Mucosa of descending colon (tissue), 3 donors: ENCODE measurements around the gene JDP2. TPM values are rescaled to one million over a fixed set of nuclear protein-coding genes. Genes with fewer than 3 reads are reported as not detected.
A peak's percentile ranks its signal among the peaks of the same experiment; 100 is the strongest.

Experiments used
- ATAC-seq: fragments of 200-7000 bp; cut with Tn5 transposase; one replicate; pipeline ENCODE4 v1.9.1; 2020; ENCODE audit warnings: mild to moderate bottlenecking, moderate library complexity
- DNase-seq, 3 donors: peaks; one replicate each; pipeline ENCODE4 v3.0.0-alpha.2; 2020
- H3K36me3 ChIP-seq: fragments of 200-600 bp; one replicate; pipeline ENCODE4 v1.8.0; 2021; ENCODE audit warnings: low read depth, mild to moderate bottlenecking
- H3K4me1 ChIP-seq: fragments of 200-600 bp; one replicate; pipeline ENCODE4 v1.8.0; 2021; ENCODE audit warnings: low read depth, mild to moderate bottlenecking
- H3K4me3 ChIP-seq: fragments of 200-600 bp; one replicate; pipeline ENCODE4 v1.8.0; 2021; ENCODE audit warnings: mild to moderate bottlenecking
- H3K9me3 ChIP-seq: fragments of 200-600 bp; one replicate; pipeline ENCODE4 v1.8.0; 2021; ENCODE audit warnings: mild to moderate bottlenecking
- intact Hi-C, 2 donors: fragments of 100-400 bp; cut with DNase I in 1 of 2; cut with micrococcal nuclease in 1 of 2; formaldehyde crosslinking; loops; one replicate each; pipeline versions ENCODE4 v1.11.0 to v1.11.1; 2022; cut with DNase I, micrococcal nuclease
- total RNA-seq, 3 donors: library from RNA; stranded (reverse); fragmentation: NEBNext Ultra II Directional in 2 of 3; extraction: Animal tissue kit (Norgen Biotek cat#: 25700) in 2 of 3; gene quantifications; one replicate each; pipeline versions ENCODE4 v1.2.1 to v1.2.4, GENCODE V29; 2021 to 2023
- TF ChIP-seq, protein P1 (sequence below): fragments of 200-600 bp; IDR thresholded peaks from one replicate; pipeline ENCODE4 v1.8.0; 2022; ENCODE audit warnings: antibody characterized with exemption, mild to moderate bottlenecking
- donor health status: DM: no; HTN: no; CAD: no; lungs with moderate emphysema.
- donor health status: DM: no; HTN: no; CAD: no.
- donor health status: DM: no; HTN: yes; CAD: no.

Gene JDP2
- total RNA-seq, 3 donors from 2014 or later = 17.7 to 48.0 (median 29.0) TPM

DNA sequence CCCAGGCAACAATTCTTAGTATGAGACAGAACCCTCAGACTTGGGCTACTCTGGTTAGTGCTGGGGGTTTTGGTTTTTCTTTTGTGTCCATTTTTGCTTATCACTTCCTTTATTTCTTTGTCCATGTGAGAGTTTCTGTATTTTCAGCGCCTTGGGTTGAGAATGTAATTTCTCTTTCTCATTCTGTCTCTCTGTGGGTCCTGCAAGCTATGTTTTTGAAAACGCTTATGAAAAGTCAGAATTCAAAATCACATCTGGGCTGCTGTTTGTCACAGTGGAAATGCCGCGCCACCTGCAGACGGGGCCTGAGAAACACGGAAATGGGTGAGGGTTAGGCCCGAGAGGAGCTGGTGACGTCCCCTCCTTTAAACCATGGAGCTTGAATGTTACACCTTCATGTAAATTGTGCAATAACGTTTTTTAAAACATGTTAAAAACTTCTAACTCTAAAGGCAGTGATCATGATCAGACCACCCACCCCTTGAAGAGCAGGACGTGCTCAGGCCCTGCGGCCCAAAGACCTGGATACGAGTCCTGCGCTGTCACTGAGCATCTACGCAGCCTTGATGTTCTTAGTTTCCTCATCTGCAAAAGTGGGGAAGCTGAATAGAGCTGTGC, 26.1 kb downstream of the JDP2 start:
- intact Hi-C loops = no loop called here
- TF ChIP-seq, protein P1, sequence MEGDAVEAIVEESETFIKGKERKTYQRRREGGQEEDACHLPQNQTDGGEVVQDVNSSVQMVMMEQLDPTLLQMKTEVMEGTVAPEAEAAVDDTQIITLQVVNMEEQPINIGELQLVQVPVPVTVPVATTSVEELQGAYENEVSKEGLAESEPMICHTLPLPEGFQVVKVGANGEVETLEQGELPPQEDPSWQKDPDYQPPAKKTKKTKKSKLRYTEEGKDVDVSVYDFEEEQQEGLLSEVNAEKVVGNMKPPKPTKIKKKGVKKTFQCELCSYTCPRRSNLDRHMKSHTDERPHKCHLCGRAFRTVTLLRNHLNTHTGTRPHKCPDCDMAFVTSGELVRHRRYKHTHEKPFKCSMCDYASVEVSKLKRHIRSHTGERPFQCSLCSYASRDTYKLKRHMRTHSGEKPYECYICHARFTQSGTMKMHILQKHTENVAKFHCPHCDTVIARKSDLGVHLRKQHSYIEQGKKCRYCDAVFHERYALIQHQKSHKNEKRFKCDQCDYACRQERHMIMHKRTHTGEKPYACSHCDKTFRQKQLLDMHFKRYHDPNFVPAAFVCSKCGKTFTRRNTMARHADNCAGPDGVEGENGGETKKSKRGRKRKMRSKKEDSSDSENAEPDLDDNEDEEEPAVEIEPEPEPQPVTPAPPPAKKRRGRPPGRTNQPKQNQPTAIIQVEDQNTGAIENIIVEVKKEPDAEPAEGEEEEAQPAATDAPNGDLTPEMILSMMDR = no peak
- H3K36me3 ChIP-seq = no peaks in the 10 kb centered on the region
- H3K4me3 ChIP-seq = no peak overlapping the region
- ATAC-seq (no peak), DNase-seq (no peak)
- H3K9me3 ChIP-seq = no peaks in the 10 kb centered on the region
- H3K4me1 ChIP-seq = peaks cover 55% of the 10 kb centered on the region

DNA sequence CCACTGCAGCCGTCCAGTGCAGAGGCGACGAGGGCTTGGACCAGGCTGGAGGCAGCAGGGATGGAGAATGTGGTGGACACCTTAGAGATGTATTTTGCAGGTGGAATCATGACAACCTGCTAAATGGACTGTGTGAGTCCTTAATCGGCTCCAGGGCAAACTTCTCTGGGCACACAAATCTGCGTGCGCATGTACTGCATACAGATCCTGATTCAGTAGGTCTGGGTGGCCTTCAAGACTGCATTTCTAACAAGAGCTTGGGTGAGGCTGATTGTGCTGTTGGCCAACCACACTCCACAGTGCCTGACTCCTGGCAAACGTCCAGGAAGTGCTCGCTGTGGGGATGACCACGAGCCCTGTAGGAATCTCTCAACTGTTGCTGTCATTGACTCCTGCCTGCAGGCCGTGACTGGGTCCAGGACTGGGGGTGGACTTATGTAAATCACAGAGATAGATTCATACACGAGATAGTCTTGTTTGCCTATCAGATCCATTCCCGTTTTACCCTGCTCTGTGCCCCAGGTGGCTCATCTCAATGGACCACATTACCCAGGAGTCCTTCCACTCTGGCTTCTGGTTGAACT, 27.2 kb downstream of the JDP2 start:
- Histone ChIP-seq H3K9me3 (no peaks in the 10 kb centered on the region), H3K36me3 (no peaks in the 10 kb centered on the region), H3K4me1 (peaks cover 46% of the 10 kb centered on the region), H3K4me3 (no peak overlapping the region)
- TF ChIP-seq, protein P1 = no peak
- no peak for ATAC-seq
- intact Hi-C loops = no loop called here
- DNase-seq = no peak

DNA sequence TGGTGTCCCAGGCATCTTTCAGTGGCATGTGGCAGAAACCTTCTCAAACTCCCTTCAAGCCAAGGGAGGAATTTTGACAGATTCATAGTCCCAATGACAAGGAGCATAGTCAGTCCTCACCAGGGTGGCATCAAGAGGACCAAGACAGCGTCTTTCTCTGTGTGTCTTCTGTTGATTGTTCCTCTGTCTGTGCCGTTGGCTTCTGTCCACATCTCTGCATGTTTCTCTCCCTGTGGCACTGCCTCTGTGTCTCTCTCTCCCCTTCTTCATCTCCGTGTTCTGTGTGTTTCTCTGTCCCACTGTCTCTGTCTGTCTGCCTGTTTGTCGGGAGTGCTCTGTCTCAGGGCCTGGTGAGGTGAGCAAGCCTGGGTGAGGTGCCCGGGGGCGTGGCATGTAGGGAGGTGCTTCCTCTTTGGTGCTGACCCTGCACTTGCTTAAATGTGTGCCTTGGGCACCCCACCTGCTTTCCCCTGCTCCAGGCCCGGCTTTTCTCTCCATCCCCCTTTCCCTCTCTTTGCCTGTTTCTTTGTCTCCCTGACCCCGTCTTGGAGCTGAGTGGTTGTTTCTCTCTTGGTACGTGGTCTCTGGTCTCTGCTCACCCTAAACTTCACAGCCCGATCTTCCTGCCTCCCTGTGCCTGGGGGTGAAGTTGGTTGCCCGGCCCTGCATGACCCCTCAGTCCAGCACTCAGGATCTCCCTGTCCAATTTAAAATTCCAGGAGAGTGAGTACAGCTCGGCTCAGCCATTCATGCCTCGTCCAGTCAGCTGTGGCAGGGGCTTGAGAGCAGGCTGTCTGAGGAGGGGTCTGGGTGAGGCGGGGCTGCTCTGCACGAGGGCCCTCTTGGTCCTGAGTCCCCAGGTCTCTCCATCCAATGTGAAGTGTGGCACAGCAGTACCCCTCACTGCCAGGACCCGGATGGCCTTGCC, 28.5 kb downstream of the JDP2 start:
- ATAC-seq (no peak), DNase-seq (peak in 2 of 3 donors; percentile 60 to 70)
- TF ChIP-seq, protein P1 = no peak
- Histone ChIP-seq H3K36me3 (no peaks in the 10 kb centered on the region), H3K9me3 (no peaks in the 10 kb centered on the region), H3K4me1 (peaks cover 35% of the 10 kb centered on the region), H3K4me3 (no peak overlapping the region)
- intact Hi-C loops = no loop called here

DNA sequence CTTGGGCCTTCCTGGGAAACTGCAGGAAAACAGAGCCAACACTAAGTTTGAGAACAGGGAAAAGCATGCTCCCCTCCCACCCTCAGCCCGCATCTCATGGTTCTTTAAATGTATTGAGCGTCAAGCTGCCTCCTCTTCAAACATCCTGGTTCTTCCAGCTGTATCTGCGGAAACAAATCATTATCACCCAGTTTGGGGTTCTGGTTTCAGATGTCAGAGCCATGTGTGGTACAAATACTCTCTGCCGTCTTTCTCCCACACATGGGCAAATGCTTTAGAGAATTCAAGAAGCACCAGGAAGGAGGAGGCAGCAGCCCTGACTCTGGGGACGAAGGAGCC, 29.1 kb downstream of the JDP2 start:
- intact Hi-C loops = no loop called here
- peaks cover 31% of the 10 kb centered on the region for H3K4me1 ChIP-seq
- TF ChIP-seq, protein P1 = no peak
- H3K9me3 ChIP-seq = no peaks in the 10 kb centered on the region
- H3K36me3 ChIP-seq = no peaks in the 10 kb centered on the region
- no peak for DNase-seq
- ATAC-seq = no peak
- no peak overlapping the region for H3K4me3 ChIP-seq

DNA sequence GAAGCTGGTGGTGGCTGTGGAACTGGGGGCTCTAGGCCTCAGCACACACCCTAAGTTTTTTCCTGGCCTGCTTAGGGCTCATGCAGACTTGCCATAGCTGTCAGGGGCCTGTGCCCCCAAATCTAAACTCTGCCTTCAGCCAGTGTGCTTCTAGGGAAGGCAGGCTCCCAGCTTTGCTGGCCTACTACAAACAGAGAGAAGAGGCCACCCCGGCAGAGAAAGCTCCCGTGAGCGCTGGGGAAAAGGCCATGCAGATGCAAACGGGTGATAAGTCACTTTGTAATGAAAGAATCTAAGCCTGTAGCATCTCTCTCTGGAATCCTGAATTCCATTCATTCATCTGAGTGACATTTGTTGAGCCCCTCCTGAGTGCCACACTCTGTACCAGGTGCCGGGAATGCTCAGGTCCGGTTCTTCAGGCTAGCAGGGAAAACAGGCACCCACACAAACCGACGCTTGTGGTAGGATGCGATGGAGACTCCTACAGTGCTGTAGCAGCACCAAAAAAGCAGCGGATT, 29.9 kb downstream of the JDP2 start:
- no peak for DNase-seq
- intact Hi-C loops = no loop called here
- no peak for ATAC-seq
- TF ChIP-seq, protein P1 = no peak
- Histone ChIP-seq H3K4me3 (no peak overlapping the region), H3K4me1 (peaks cover 31% of the 10 kb centered on the region), H3K36me3 (no peaks in the 10 kb centered on the region), H3K9me3 (no peaks in the 10 kb centered on the region)
